Measurements from ENCODE around the gene GPAT3.
"Not testable (repeated sequence)": the region's sequence is repeated elsewhere in the genome, so short reads cannot be mapped to it uniquely, and the experiment has no call there.

GPAT3 gene

GRCh38 chr4:83552924-83553323 is 17.0 kb downstream of the GPAT3 start:
- DNase-seq: no peak

- DNase-seq: no peak
Observed at GRCh38 chr4:83556006-83556707, 20.2 kb downstream of the GPAT3 start.

- DNase-seq: no peak
Observed at GRCh38 chr4:83556816-83557215, 20.9 kb downstream of the GPAT3 start.

- DNase-seq: no peak
Observed at GRCh38 chr4:83558059-83558653, 22.2 kb downstream of the GPAT3 start.

GRCh38 chr4:83558680-83559079 is 22.8 kb downstream of the GPAT3 start:
- no peak for DNase-seq

- no peak for DNase-seq
Observed at GRCh38 chr4:83560523-83560922, 24.6 kb downstream of the GPAT3 start.

GRCh38 chr4:83561381-83561780 is 25.5 kb downstream of the GPAT3 start:
- DNase-seq: no peak

- DNase-seq: no peak
Observed at GRCh38 chr4:83563998-83564397, 28.1 kb downstream of the GPAT3 start.

- DNase-seq: no peak
Observed at GRCh38 chr4:83568062-83568461, 32.2 kb downstream of the GPAT3 start.

- DNase-seq: no peak
Observed at GRCh38 chr4:83569429-83569828, 33.5 kb downstream of the GPAT3 start.

- DNase-seq: no peak
Observed at GRCh38 chr4:83569987-83570386, 34.1 kb downstream of the GPAT3 start.

GRCh38 chr4:83572848-83573247 is 36.9 kb downstream of the GPAT3 start:
- no peak for DNase-seq

GRCh38 chr4:83574247-83574646 is 38.3 kb downstream of the GPAT3 start:
- DNase-seq: no peak

GRCh38 chr4:83576237-83576636 is 40.3 kb downstream of the GPAT3 start:
- DNase-seq: not testable (repeated sequence)

GRCh38 chr4:83581411-83582288 is 45.7 kb downstream of the GPAT3 start:
- DNase-seq: no peak

GRCh38 chr4:83582289-83582785 is 46.4 kb downstream of the GPAT3 start:
- no peak for DNase-seq

GRCh38 chr4:83585982-83586508 is 50.1 kb downstream of the GPAT3 start:
- DNase-seq: no peak

GRCh38 chr4:83589279-83589678 is 53.4 kb downstream of the GPAT3 start:
- DNase-seq: no peak

GRCh38 chr4:83591056-83591455 is 55.1 kb downstream of the GPAT3 start:
- no peak for DNase-seq

- DNase-seq: no peak
Observed at GRCh38 chr4:83591730-83592129, 55.8 kb downstream of the GPAT3 start.

- DNase-seq: no peak
Observed at GRCh38 chr4:83599183-83599582, 63.3 kb downstream of the GPAT3 start.

- no peak for DNase-seq
Observed at GRCh38 chr4:83603129-83603528, 67.2 kb downstream of the GPAT3 start.

- no peak for DNase-seq
Observed at GRCh38 chr4:83604321-83604720, 68.4 kb downstream of the GPAT3 start.

Data from activated CD8-positive, alpha-beta memory T cell treated with anti-CD3 and anti-CD28 coated beads, Interleukin-2, amount 50 U/mL, for 48 hours (primary cell).